GM12864 (cell line): Measurements from ENCODE around the gene RASSF4.

Experiments used
- DNase-seq: peaks from one replicate; pipeline ENCODE4 v3.0.0-alpha.2; 2011; ENCODE audit warnings: low read depth
- H3K4me3 ChIP-seq: 2 replicates; pipeline ENCODE4 v1.5.1; 2011; ENCODE audit warnings: mild to moderate bottlenecking, low read depth, low read length, control low read depth
- CTCF ChIP-seq: IDR thresholded peaks from 2 replicates; pipeline ENCODE4 v1.5.1; 2011; ENCODE audit warnings: low read depth, mild to moderate bottlenecking, moderate library complexity, low read length, control low read depth, inconsistent platforms; ENCODE audit errors: missing control alignments

The RASSF4 gene

GRCh38 chr10:45044290-45044689 is 84.7 kb downstream of the RASSF4 start:
- H3K4me3 ChIP-seq = no peak overlapping the region
- TF ChIP-seq CTCF = no peak
- no peak for DNase-seq
